SHP77 treated with DMSO at 0.1 percent for 48 hours (cell line): ENCODE measurements around the gene CDX1.

Source experiments
- DNase-seq: peaks from one replicate; lab custom pipeline; 2025; lab: John Stamatoyannopoulos, UW

Gene CDX1

GRCh38 chr5:150131978-150132694 lies 34.4 kb upstream of the CDX1 start:
- no peak for DNase-seq

GRCh38 chr5:150132740-150133139 lies 33.8 kb upstream of the CDX1 start:
- no peak for DNase-seq

GRCh38 chr5:150133581-150134197 lies 32.9 kb upstream of the CDX1 start:
- no peak for DNase-seq

GRCh38 chr5:150134198-150134588 lies 32.4 kb upstream of the CDX1 start:
- DNase-seq: no peak

GRCh38 chr5:150135557-150136304 lies 30.8 kb upstream of the CDX1 start:
- no peak for DNase-seq

- DNase-seq: no peak
Observed at GRCh38 chr5:150136305-150137167, 30.0 kb upstream of the CDX1 start.

GRCh38 chr5:150137168-150137957 lies 29.2 kb upstream of the CDX1 start:
- DNase-seq: no peak

GRCh38 chr5:150137997-150138396 lies 28.6 kb upstream of the CDX1 start:
- no peak for DNase-seq

GRCh38 chr5:150138551-150139265 lies 27.9 kb upstream of the CDX1 start:
- no peak for DNase-seq

- no peak for DNase-seq
Observed at GRCh38 chr5:150139334-150139733, 27.2 kb upstream of the CDX1 start.

GRCh38 chr5:150140830-150141229 lies 25.7 kb upstream of the CDX1 start:
- no peak for DNase-seq

- DNase-seq: no peak
Observed at GRCh38 chr5:150141544-150142184, 24.9 kb upstream of the CDX1 start.

- DNase-seq: no peak
Observed at GRCh38 chr5:150142185-150142958, 24.2 kb upstream of the CDX1 start.

GRCh38 chr5:150142959-150143349 lies 23.6 kb upstream of the CDX1 start:
- no peak for DNase-seq

GRCh38 chr5:150143350-150144245 lies 23.0 kb upstream of the CDX1 start:
- DNase-seq: no peak

GRCh38 chr5:150144246-150144801 lies 22.3 kb upstream of the CDX1 start:
- DNase-seq: no peak

GRCh38 chr5:150144879-150145278 lies 21.7 kb upstream of the CDX1 start:
- no peak for DNase-seq

GRCh38 chr5:150146235-150146634 lies 20.3 kb upstream of the CDX1 start:
- DNase-seq: no peak
